Keratinocyte (primary cell): Measurements from ENCODE around the gene ZC3H4. TPM values are rescaled to one million over a fixed set of nuclear protein-coding genes. Genes with fewer than 3 reads are reported as not detected.

Experiments
- DNase-seq: peaks from one replicate; pipeline ENCODE4 v3.0.0-alpha.2; 2011; ENCODE audit warnings: low read depth, missing footprints, low spot score
- FAIRE-seq: peaks from 2 replicates; lab custom pipeline; 2011; peaks lifted over from hg19 to GRCh38; lab: Jason Lieb, UNC
- H2AFZ ChIP-seq: 2 replicates; pipeline ENCODE4 v1.6.0; 2012; ENCODE audit warnings: low read length, control low read depth, inconsistent platforms; ENCODE audit not compliant: control insufficient read depth
- H3K27ac ChIP-seq: 2 replicates; pipeline ENCODE4 v1.5.1; 2011; ENCODE audit warnings: low read length; ENCODE audit not compliant: control insufficient read depth, insufficient read depth
- H3K27me3 ChIP-seq: 3 replicates; pipeline ENCODE4 v1.6.0; 2011; ENCODE audit warnings: low read length; ENCODE audit not compliant: control insufficient read depth, insufficient read depth; ENCODE audit errors: extremely low read depth
- H3K36me3 ChIP-seq, 2 experiments: 2 replicates in 1 of 2; 3 replicates in 1 of 2; pipeline ENCODE4 v1.5.1; 2011; ENCODE audit warnings: low read length in 2 of 2, mild to moderate bottlenecking in 1 of 2; ENCODE audit not compliant: control insufficient read depth in 2 of 2, insufficient read depth in 2 of 2; ENCODE audit errors: extremely low read depth in 1 of 2
- H3K4me1 ChIP-seq: 3 replicates; pipeline ENCODE4 v1.5.1; 2011; ENCODE audit warnings: low read length; ENCODE audit not compliant: control insufficient read depth, insufficient read depth; ENCODE audit errors: extremely low read depth
- H3K4me2 ChIP-seq: 3 replicates; pipeline ENCODE4 v1.6.0; 2011; ENCODE audit warnings: low read depth, low read length; ENCODE audit not compliant: control insufficient read depth, insufficient read depth; ENCODE audit errors: extremely low read depth
- H3K4me3 ChIP-seq, 3 experiments: fragments of 200-600 bp in 1 of 3; sonication (generic) in 1 of 3; 2 replicates in 2 of 3; 3 replicates in 1 of 3; pipeline ENCODE4 v1.5.1; 2011 to 2016; ENCODE audit warnings: low read length in 3 of 3, mild to moderate bottlenecking in 3 of 3, control low read depth in 2 of 3, inconsistent platforms in 1 of 3, low read depth in 1 of 3, mixed read lengths in 1 of 3, mixed run types in 1 of 3, moderate library complexity in 1 of 3; ENCODE audit not compliant: control insufficient read depth in 2 of 3, insufficient read depth in 2 of 3; ENCODE audit errors: extremely low read depth in 1 of 3
- H3K79me2 ChIP-seq: 2 replicates; pipeline ENCODE4 v1.6.0; 2012; ENCODE audit warnings: low read length; ENCODE audit not compliant: control insufficient read depth, insufficient read depth
- H3K9ac ChIP-seq: 3 replicates; pipeline ENCODE4 v1.6.0; 2011; ENCODE audit warnings: low read length; ENCODE audit not compliant: control insufficient read depth, insufficient read depth; ENCODE audit errors: extremely low read depth
- H3K9me1 ChIP-seq: 3 replicates; pipeline ENCODE4 v1.6.0; 2011; ENCODE audit warnings: low read length; ENCODE audit not compliant: control insufficient read depth, insufficient read depth; ENCODE audit errors: extremely low read depth
- H3K9me3 ChIP-seq: 2 replicates; pipeline ENCODE4 v1.5.1; 2012; ENCODE audit warnings: low read depth, low read length; ENCODE audit not compliant: control insufficient read depth
- H4K20me1 ChIP-seq: 3 replicates; pipeline ENCODE4 v1.6.0; 2011; ENCODE audit warnings: low read length; ENCODE audit not compliant: control insufficient read depth, insufficient read depth; ENCODE audit errors: extremely low read depth
- CTCF ChIP-seq, 3 experiments: IDR thresholded peaks in 1 of 3; conservative IDR thresholded peaks in 1 of 3; optimal IDR thresholded peaks in 1 of 3; 2 replicates in 2 of 3; 3 replicates in 1 of 3; pipeline versions ENCODE3 to v1.5.1; 2011; ENCODE audit warnings: low read length in 3 of 3, mild to moderate bottlenecking in 3 of 3, moderate library complexity in 2 of 3, control low read depth in 1 of 3, inconsistent platforms in 1 of 3; ENCODE audit not compliant: insufficient read depth in 2 of 3; ENCODE audit errors: extremely low read depth in 1 of 3
- EZH2 ChIP-seq: IDR thresholded peaks from one replicate; pipeline ENCODE4 v1.6.1; 2012; ENCODE audit warnings: inconsistent platforms, mild to moderate bottlenecking, low read length, moderate library complexity
- dilution Hi-C: fragments of 300-500 bp; cut with MboI; formaldehyde crosslinking; loops from one replicate; pipeline ENCODE4 v1.7.0; 2020; ENCODE audit warnings: low sequenced_read_pairs; ENCODE audit not compliant: extremely low pct_ligation_motif_present
- polyA plus RNA-seq, 5 experiments: library from polyadenylated mRNA; depleted of rRNA in 3 of 5; stranded (reverse) in 3 of 5; stranded (forward) in 1 of 5; unstranded in 1 of 5; fragments of >200 nt; gene quantifications; 1 replicate in 1 of 5; 2 replicates in 3 of 5; 3 replicates in 1 of 5; pipeline versions ENCODE4 v1.2.1 to v1.2.3, GENCODE V29; 2011 to 2012; ENCODE audit warnings: missing spikeins in 2 of 5, low read depth in 1 of 5, low replicate concordance in 1 of 5

Gene ZC3H4
- polyA plus RNA-seq, 1 donor (not counting 4 experiments of a cell fraction or from before 2014, with no cell fraction given) = 5.6 TPM

DNA sequence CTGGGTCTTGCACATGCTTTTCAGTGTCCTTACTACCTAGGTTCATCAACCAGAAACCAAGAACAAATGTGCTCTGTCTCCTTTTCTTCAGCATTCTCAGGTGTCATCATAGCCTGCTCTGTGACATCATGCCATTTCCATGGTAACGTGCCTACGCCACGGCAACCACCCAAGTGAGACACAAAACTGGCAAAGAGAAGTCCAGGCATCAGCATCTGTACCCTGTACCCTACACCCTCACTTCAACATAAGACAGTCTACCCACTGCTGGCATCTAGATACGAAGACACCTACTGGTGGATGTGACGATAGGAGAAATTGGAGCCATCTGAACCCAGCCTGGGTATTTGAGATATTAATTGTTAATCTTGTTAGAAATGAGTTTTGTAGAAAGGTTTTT lies 13.3 kb downstream of the ZC3H4 start:
- TF ChIP-seq CTCF (optimal IDR thresholded peaks at IDR 0.05 in 1 of 3, IDR thresholded peaks at IDR 0.05 in 1 of 3, conservative IDR thresholded peaks at IDR 0.05 in 1 of 3; ENCODE audit: extremely low read depth in 1 of 3, insufficient read depth in 2 of 3, low read length in 3 of 3) (no peak), EZH2 (no peak)
- Histone ChIP-seq H3K9me1 (peaks cover 4% of the 10 kb centered on the region), H3K36me3 (peaks cover 10 to 17% of the 10 kb centered on the region in 2 experiments), H3K27ac (no peak overlapping the region), H4K20me1 (no peaks in the 10 kb centered on the region), H3K9ac (no peak overlapping the region), H3K9me3 (no peaks in the 10 kb centered on the region), H2AFZ (no peak overlapping the region), H3K79me2 (peaks cover 85% of the 10 kb centered on the region), H3K4me2 (no peak overlapping the region), H3K27me3 (no peaks in the 10 kb centered on the region), H3K4me3 (no peak overlapping the region), H3K4me1 (peaks cover 15% of the 10 kb centered on the region)
- FAIRE-seq (no peak), DNase-seq (no peak)
- dilution Hi-C loops = no loop called here

- no peaks in the 10 kb centered on the region for H4K20me1 ChIP-seq
- no peak overlapping the region for H3K4me3 ChIP-seq
- H3K9ac ChIP-seq = no peak overlapping the region
- no peaks in the 10 kb centered on the region for H3K9me3 ChIP-seq
- no peak overlapping the region for H3K4me2 ChIP-seq
- H3K27ac ChIP-seq = no peak overlapping the region
- peaks cover 85% of the 10 kb centered on the region for H3K79me2 ChIP-seq
- no peak for TF ChIP-seq CTCF (optimal IDR thresholded peaks at IDR 0.05 in 1 of 3, IDR thresholded peaks at IDR 0.05 in 1 of 3, conservative IDR thresholded peaks at IDR 0.05 in 1 of 3; ENCODE audit: extremely low read depth in 1 of 3, insufficient read depth in 2 of 3, low read length in 3 of 3)
- TF ChIP-seq EZH2 = no peak
- FAIRE-seq (no peak), DNase-seq (no peak)
- H2AFZ ChIP-seq = no peak overlapping the region
- no peaks in the 10 kb centered on the region for H3K27me3 ChIP-seq
- dilution Hi-C loops = no loop called here
- H3K36me3 ChIP-seq = peaks cover 6 to 24% of the 10 kb centered on the region in 2 experiments
- peaks cover 15% of the 10 kb centered on the region for H3K4me1 ChIP-seq
- H3K9me1 ChIP-seq = peaks cover 4% of the 10 kb centered on the region
Observed at GRCh38 chr19:47099576-47100050, 14.0 kb downstream of the ZC3H4 start.
